Upper lobe of left lung (tissue), 4 donors: ENCODE measurements around the gene TAS2R38.

Experiments used
- EP300 ChIP-seq, 4 donors: sonication (generic); formaldehyde crosslinking; IDR thresholded peaks; one replicate each; pipeline ENCODE4 v1.5.1; 2017; ENCODE audit warnings: antibody characterized with exemption in 4 of 4, control low read depth in 2 of 4
- POLR2A ChIP-seq, 4 donors: fragments of 450-650 bp; IDR thresholded peaks; one replicate each; pipeline ENCODE4 v1.5.1; 2016 to 2017; ENCODE audit warnings: antibody characterized with exemption in 4 of 4, mild to moderate bottlenecking in 2 of 4
- POLR2AphosphoS5 ChIP-seq, 2 donors: sonication (generic); formaldehyde crosslinking; IDR thresholded peaks; one replicate each; pipeline ENCODE4 v1.5.1; 2017; ENCODE audit warnings: antibody characterized with exemption in 2 of 2
- TF ChIP-seq, protein P1 (sequence below), 6 experiments: fragments of 450-650 bp in 4 of 6; fragments of 200-600 bp in 2 of 6; sonication (generic) in 2 of 6; IDR thresholded peaks; one replicate each; pipeline ENCODE4 v1.5.1; 2016 to 2019; ENCODE audit warnings: antibody characterized with exemption in 6 of 6

DNA sequence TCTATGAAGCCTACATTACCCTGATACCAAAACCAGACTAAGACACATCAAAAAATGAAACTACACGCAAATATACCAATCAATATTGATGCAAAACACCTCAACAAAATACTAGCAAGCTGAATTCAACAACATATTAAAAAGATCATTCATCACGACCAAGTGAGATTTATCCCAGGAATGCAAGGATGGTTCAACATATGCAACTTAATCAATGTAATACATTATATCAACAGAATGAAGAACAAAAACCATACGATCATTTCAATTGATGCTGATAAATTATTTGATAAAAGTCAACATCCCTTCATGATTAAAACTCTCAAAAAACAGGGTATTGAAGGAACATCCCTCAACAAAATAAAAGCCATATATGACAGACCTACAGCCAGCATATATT, 32.5 kb downstream of the TAS2R38 start:
- TF ChIP-seq, protein P1, sequence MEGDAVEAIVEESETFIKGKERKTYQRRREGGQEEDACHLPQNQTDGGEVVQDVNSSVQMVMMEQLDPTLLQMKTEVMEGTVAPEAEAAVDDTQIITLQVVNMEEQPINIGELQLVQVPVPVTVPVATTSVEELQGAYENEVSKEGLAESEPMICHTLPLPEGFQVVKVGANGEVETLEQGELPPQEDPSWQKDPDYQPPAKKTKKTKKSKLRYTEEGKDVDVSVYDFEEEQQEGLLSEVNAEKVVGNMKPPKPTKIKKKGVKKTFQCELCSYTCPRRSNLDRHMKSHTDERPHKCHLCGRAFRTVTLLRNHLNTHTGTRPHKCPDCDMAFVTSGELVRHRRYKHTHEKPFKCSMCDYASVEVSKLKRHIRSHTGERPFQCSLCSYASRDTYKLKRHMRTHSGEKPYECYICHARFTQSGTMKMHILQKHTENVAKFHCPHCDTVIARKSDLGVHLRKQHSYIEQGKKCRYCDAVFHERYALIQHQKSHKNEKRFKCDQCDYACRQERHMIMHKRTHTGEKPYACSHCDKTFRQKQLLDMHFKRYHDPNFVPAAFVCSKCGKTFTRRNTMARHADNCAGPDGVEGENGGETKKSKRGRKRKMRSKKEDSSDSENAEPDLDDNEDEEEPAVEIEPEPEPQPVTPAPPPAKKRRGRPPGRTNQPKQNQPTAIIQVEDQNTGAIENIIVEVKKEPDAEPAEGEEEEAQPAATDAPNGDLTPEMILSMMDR (IDR thresholded peaks at IDR 0.05) = no peak
- no peak for TF ChIP-seq POLR2AphosphoS5 (IDR thresholded peaks at IDR 0.05)
- no peak for TF ChIP-seq POLR2A (IDR thresholded peaks at IDR 0.05)
- TF ChIP-seq EP300 (IDR thresholded peaks at IDR 0.05) = no peak
